ENCODE data around the gene PLEKHA7.

- TF ChIP-seq CTCF (IDR thresholded peaks at IDR 0.05; ENCODE audit: low read depth, low read length) (no peak), POLR2A (IDR thresholded peaks at IDR 0.05; ENCODE audit: extremely low read depth, insufficient read length) (no peak)
These were observed 214.3 kb downstream of the PLEKHA7 start for GRCh38 chr11:16799890-16800289.
